Activated CD8-positive, alpha-beta memory T cell treated with anti-CD3 and anti-CD28 coated beads, Interleukin-2, amount 50 U/mL, for 4 hours (primary cell): ENCODE results near the gene SACM1L.

Experiments
- DNase-seq: peaks from one replicate; pipeline ENCODE4 v3.0.0-alpha.2; 2020

Gene SACM1L

GRCh38 chr3:45772341-45773035 lies 83.3 kb downstream of the SACM1L start:
- no peak for DNase-seq

- no peak for DNase-seq
Observed at GRCh38 chr3:45773072-45773471, 83.9 kb downstream of the SACM1L start.

GRCh38 chr3:45773714-45774449 lies 84.7 kb downstream of the SACM1L start:
- no peak for DNase-seq

- no peak for DNase-seq
Observed at GRCh38 chr3:45774581-45775521, 85.7 kb downstream of the SACM1L start.

- DNase-seq, result no peak
Observed at GRCh38 chr3:45775571-45776300, 86.5 kb downstream of the SACM1L start.

- DNase-seq, result no peak
Observed at GRCh38 chr3:45776301-45776595, 87.1 kb downstream of the SACM1L start.

GRCh38 chr3:45776611-45777010 lies 87.4 kb downstream of the SACM1L start:
- no peak for DNase-seq

GRCh38 chr3:45777111-45777745 lies 88.0 kb downstream of the SACM1L start:
- no peak for DNase-seq

GRCh38 chr3:45777746-45778386 lies 88.7 kb downstream of the SACM1L start:
- no peak for DNase-seq

- no peak for DNase-seq
Observed at GRCh38 chr3:45778761-45779201, 89.6 kb downstream of the SACM1L start.

GRCh38 chr3:45779746-45780735 lies 90.8 kb downstream of the SACM1L start:
- DNase-seq, result no peak

GRCh38 chr3:45781271-45781670 lies 92.1 kb downstream of the SACM1L start:
- DNase-seq, result no peak

- DNase-seq, result no peak
Observed at GRCh38 chr3:45781841-45782240, 92.6 kb downstream of the SACM1L start.

- no peak for DNase-seq
Observed at GRCh38 chr3:45782381-45782780, 93.2 kb downstream of the SACM1L start.

GRCh38 chr3:45783667-45784066 lies 94.5 kb downstream of the SACM1L start:
- no peak for DNase-seq

- DNase-seq, result no peak
Observed at GRCh38 chr3:45785605-45786150, 96.5 kb downstream of the SACM1L start.

- DNase-seq, result no peak
Observed at GRCh38 chr3:45786801-45787495, 97.8 kb downstream of the SACM1L start.

GRCh38 chr3:45787551-45787950 lies 98.4 kb downstream of the SACM1L start:
- DNase-seq, result no peak

- no peak for DNase-seq
Observed at GRCh38 chr3:45789235-45789812, 100.1 kb downstream of the SACM1L start.
